ENCODE data around the gene ZNF254.

DNA sequence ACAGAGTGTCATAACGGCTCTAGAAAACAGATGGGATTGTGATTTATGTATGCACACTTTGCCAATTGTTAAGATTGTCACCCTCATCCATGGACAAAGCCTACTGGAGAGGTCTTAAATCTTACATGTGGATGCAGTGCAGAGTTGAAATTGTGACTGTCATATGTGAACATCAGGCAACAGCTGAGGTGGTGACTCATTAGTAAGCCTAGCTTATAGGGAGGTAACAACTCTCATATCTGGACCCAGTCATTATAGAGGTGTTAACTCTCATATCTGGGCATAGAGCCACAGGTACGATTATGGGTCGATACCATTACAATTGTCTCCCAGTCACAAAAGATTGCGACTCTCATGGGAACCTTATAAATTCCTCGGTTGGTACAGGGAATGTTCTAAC is 29.8 kb upstream of the ZNF254 start:
- TF ChIP-seq GATA3 (IDR thresholded peaks at IDR 0.05; ENCODE audit: low read depth, low read length) (no peak), GATA2 (IDR thresholded peaks at IDR 0.05; ENCODE audit: low read depth, low read length) (no peak)

Data from SH-SY5Y (cell line).